Measurements from ENCODE around the gene GMPS.

- TF ChIP-seq, protein P1, sequence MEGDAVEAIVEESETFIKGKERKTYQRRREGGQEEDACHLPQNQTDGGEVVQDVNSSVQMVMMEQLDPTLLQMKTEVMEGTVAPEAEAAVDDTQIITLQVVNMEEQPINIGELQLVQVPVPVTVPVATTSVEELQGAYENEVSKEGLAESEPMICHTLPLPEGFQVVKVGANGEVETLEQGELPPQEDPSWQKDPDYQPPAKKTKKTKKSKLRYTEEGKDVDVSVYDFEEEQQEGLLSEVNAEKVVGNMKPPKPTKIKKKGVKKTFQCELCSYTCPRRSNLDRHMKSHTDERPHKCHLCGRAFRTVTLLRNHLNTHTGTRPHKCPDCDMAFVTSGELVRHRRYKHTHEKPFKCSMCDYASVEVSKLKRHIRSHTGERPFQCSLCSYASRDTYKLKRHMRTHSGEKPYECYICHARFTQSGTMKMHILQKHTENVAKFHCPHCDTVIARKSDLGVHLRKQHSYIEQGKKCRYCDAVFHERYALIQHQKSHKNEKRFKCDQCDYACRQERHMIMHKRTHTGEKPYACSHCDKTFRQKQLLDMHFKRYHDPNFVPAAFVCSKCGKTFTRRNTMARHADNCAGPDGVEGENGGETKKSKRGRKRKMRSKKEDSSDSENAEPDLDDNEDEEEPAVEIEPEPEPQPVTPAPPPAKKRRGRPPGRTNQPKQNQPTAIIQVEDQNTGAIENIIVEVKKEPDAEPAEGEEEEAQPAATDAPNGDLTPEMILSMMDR (IDR thresholded peaks at IDR 0.05; ENCODE audit: insufficient read depth, low read length), result no peak
- TF ChIP-seq POLR2AphosphoS5 (IDR thresholded peaks at IDR 0.05; ENCODE audit: low read depth), result no peak; the same call in 1 of the 2 replicates
- TF ChIP-seq GABPA (IDR thresholded peaks at IDR 0.05; ENCODE audit: low read depth), result no peak
Observed at GRCh38 chr3:155870133-155870944, at the start of gene GMPS.
